HG03457 (cell line): ENCODE results near the gene EXD2.

Source experiments
- ATAC-seq: cut with Tn5 transposase; IDR thresholded peaks from one replicate; pipeline ENCODE4 v1.9.1; 2021; ENCODE audit warnings: moderate number of reproducible peaks; ENCODE audit not compliant: unreplicated experiment

EXD2 gene

GRCh38 chr14:69247676-69248440, 56.6 kb downstream of the EXD2 start:
- ATAC-seq: no peak

- ATAC-seq: no peak
Observed at GRCh38 chr14:69249603-69250002, 58.3 kb downstream of the EXD2 start.

GRCh38 chr14:69252851-69253250, 61.6 kb downstream of the EXD2 start:
- ATAC-seq: no peak

- no peak for ATAC-seq
Observed at GRCh38 chr14:69259168-69259526, 67.8 kb downstream of the EXD2 start.

GRCh38 chr14:69259527-69260189, 68.4 kb downstream of the EXD2 start, which contains the start of gene GALNT16:
TSS of gene GALNT16 (plus strand) at chr14:69260158. CDS start at chr14:69260291, 133 bp downstream.
- ATAC-seq: no peak

- ATAC-seq: no peak
Observed at GRCh38 chr14:69260190-69260860, 69.0 kb downstream of the EXD2 start.

GRCh38 chr14:69260861-69261564, 69.7 kb downstream of the EXD2 start:
- no peak for ATAC-seq

GRCh38 chr14:69261761-69262331, 70.5 kb downstream of the EXD2 start:
- ATAC-seq: no peak

GRCh38 chr14:69262516-69262915, 71.2 kb downstream of the EXD2 start:
- ATAC-seq: no peak

GRCh38 chr14:69263364-69263763, 72.1 kb downstream of the EXD2 start:
- ATAC-seq: no peak

- no peak for ATAC-seq
Observed at GRCh38 chr14:69263771-69264170, 72.5 kb downstream of the EXD2 start.

- no peak for ATAC-seq
Observed at GRCh38 chr14:69266572-69267345, 75.5 kb downstream of the EXD2 start.

- no peak for ATAC-seq
Observed at GRCh38 chr14:69267492-69267891, 76.2 kb downstream of the EXD2 start.

- ATAC-seq: no peak
Observed at GRCh38 chr14:69268223-69268622, 76.9 kb downstream of the EXD2 start.

GRCh38 chr14:69268763-69269162, 77.5 kb downstream of the EXD2 start:
- no peak for ATAC-seq

- no peak for ATAC-seq
Observed at GRCh38 chr14:69269381-69269780, 78.1 kb downstream of the EXD2 start.

- ATAC-seq: no peak
Observed at GRCh38 chr14:69270097-69270496, 78.8 kb downstream of the EXD2 start.

GRCh38 chr14:69270795-69271708, 79.8 kb downstream of the EXD2 start:
- ATAC-seq: no peak

GRCh38 chr14:69274321-69274720, 83.0 kb downstream of the EXD2 start:
- no peak for ATAC-seq
